Stomach (tissue), 9 donors: ENCODE results near the gene RIPPLY2. TPM values are rescaled to one million over a fixed set of nuclear protein-coding genes. Genes with fewer than 3 reads are reported as not detected.

Experiments used
- DNase-seq, 2 donors: peaks; one replicate each; pipeline versions ENCODE4 v3.0.0 to v3.0.0-alpha.2; 2013 to 2019
- H3K27ac ChIP-seq, 5 donors: fragments of 200-600 bp in 4 of 5; sonication (generic) in 4 of 5; one replicate each; pipeline ENCODE4 v1.5.1; 2013 to 2019; ENCODE audit warnings: mild to moderate bottlenecking in 1 of 5, moderate library complexity in 1 of 5
- H3K27me3 ChIP-seq, 3 donors: fragments of 200-600 bp; sonication (generic); one replicate each; pipeline ENCODE4 v1.5.1; 2017 to 2019; ENCODE audit warnings: mixed run types in 1 of 3
- H3K36me3 ChIP-seq, 4 donors: fragments of 200-600 bp; sonication (generic); 1 replicate in 3 of 4; 2 replicates in 1 of 4; pipeline ENCODE4 v1.5.1; 2016 to 2019
- H3K4me1 ChIP-seq, 4 donors: fragments of 200-600 bp; sonication (generic); one replicate each; pipeline ENCODE4 v1.5.1; 2016 to 2019
- H3K4me3 ChIP-seq, 4 donors: fragments of 200-600 bp; sonication (generic) in 3 of 4; one replicate each; pipeline ENCODE4 v1.5.1; 2016 to 2019; ENCODE audit warnings: mild to moderate bottlenecking in 1 of 4
- H3K9me3 ChIP-seq, 4 donors: fragments of 200-600 bp; sonication (generic); one replicate each; pipeline ENCODE4 v1.5.1; 2016 to 2019
- CTCF ChIP-seq, 7 experiments: fragments of 450-650 bp in 4 of 7; fragments of 200-600 bp in 3 of 7; sonication (generic) in 3 of 7; IDR thresholded peaks; one replicate each; pipeline ENCODE4 v1.5.1; 2016 to 2019; ENCODE audit warnings: antibody characterized with exemption in 7 of 7, control low read depth in 2 of 7, mild to moderate bottlenecking in 1 of 7
- EP300 ChIP-seq: sonication (generic); formaldehyde crosslinking; IDR thresholded peaks from one replicate; pipeline ENCODE4 v1.6.1; 2017; ENCODE audit warnings: antibody characterized with exemption
- POLR2A ChIP-seq, 4 donors: fragments of 450-650 bp; IDR thresholded peaks; one replicate each; pipeline ENCODE4 v1.6.1; 2016; ENCODE audit warnings: antibody characterized with exemption in 4 of 4, control low read depth in 2 of 4, mild to moderate bottlenecking in 1 of 4, moderate library complexity in 1 of 4
- POLR2AphosphoS5 ChIP-seq, 3 donors: sonication (generic); formaldehyde crosslinking; IDR thresholded peaks; one replicate each; pipeline ENCODE4 v1.6.1; 2016; ENCODE audit warnings: antibody characterized with exemption in 3 of 3
- WGBS, 5 donors: extraction: QIAGEN DNeasy Blood & Tissue Kit in 3 of 5; methylation state at CpG; one replicate each; pipeline versions ENCODE4 v1.1.5 to v1.1.7; 2013 to 2018; 5-methylcytosine and 5-hydroxymethylcytosine counted together
- intact Hi-C: fragments of 100-400 bp; cut with DNase I; formaldehyde crosslinking; loops from one replicate; pipeline ENCODE4 v1.15.1; 2023; ENCODE audit warnings: low total_unique reads
- polyA plus RNA-seq, 3 donors: library from polyadenylated mRNA; stranded (reverse); fragments of 200-250 nt; gene quantifications; one replicate each; pipeline ENCODE4 v1.2.3, GENCODE V29; 2013
- total RNA-seq, 5 donors: library from RNA; depleted of rRNA; stranded (reverse); fragments of >200 nt; gene quantifications; one replicate each; pipeline versions ENCODE4 v1.1.0 to v1.2.3, GENCODE V29; 2014 to 2016
- donor health status: healthy with polysubstance abuse.
- donor health status: Bipolar disorder and iron deficiency.
- donor health status: healthy.

The RIPPLY2 gene
- total and polyA plus RNA-seq, 8 donors: 1.00 to 1.5 TPM; not detected in 6

GRCh38 chr6:83852528-83853177, 507 bp upstream of the RIPPLY2 start:
- Histone ChIP-seq H3K27ac (peak overlapping the region in 1 of 5 donors; percentile 29), H3K36me3 (no peaks in the 10 kb centered on the region), H3K4me1 (peaks cover 0 to 24% (median 15%) of the 10 kb centered on the region in 4 donors), H3K4me3 (peak overlapping the region; percentile 49 to 68 (median 55)), H3K27me3 (peaks cover 6 to 53% (median 44%) of the 10 kb centered on the region in 3 donors), H3K9me3 (no peaks in the 10 kb centered on the region)
- WGBS, 5 donors: 12 to 21% (median 15%) methylated on average over 16 of the region's 16 CpGs
- no peak for DNase-seq
- intact Hi-C loops: no loop called here
- TF ChIP-seq CTCF (IDR thresholded peaks at IDR 0.05) (no peak), EP300 (no peak), POLR2AphosphoS5 (IDR thresholded peaks at IDR 0.05) (no peak), POLR2A (IDR thresholded peaks at IDR 0.05) (no peak)

- DNase-seq: no peak
- Histone ChIP-seq H3K9me3 (no peaks in the 10 kb centered on the region), H3K27me3 (peaks cover 6 to 53% (median 44%) of the 10 kb centered on the region in 3 donors), H3K4me3 (peak overlapping the region; percentile 49 to 68 (median 55)), H3K4me1 (peaks cover 3 to 30% (median 19%) of the 10 kb centered on the region in 4 donors), H3K27ac (peak overlapping the region in 1 of 5 donors; percentile 29), H3K36me3 (no peaks in the 10 kb centered on the region)
- intact Hi-C loops: no loop called here
- WGBS, 5 donors: 11 to 15% (median 11%) methylated on average over 13 to 18 of the region's 18 CpGs
- TF ChIP-seq POLR2AphosphoS5 (IDR thresholded peaks at IDR 0.05): no peak
- TF ChIP-seq CTCF (IDR thresholded peaks at IDR 0.05): no peak
- no peak for TF ChIP-seq EP300
- no peak for TF ChIP-seq POLR2A (IDR thresholded peaks at IDR 0.05)
Observed at GRCh38 chr6:83854001-83854501, 891 bp downstream of the RIPPLY2 start.

- Histone ChIP-seq H3K4me1 (peaks cover 4 to 32% (median 22%) of the 10 kb centered on the region in 4 donors), H3K27me3 (peaks cover 6 to 53% (median 44%) of the 10 kb centered on the region in 3 donors), H3K27ac (no peak overlapping the region), H3K9me3 (no peaks in the 10 kb centered on the region), H3K36me3 (no peaks in the 10 kb centered on the region), H3K4me3 (no peak overlapping the region)
- WGBS, 5 donors: 48 to 56% (median 48%) methylated on average over 5 of the region's 5 CpGs
- intact Hi-C loops: no loop called here
- DNase-seq: no peak
- TF ChIP-seq POLR2A (IDR thresholded peaks at IDR 0.05) (no peak), EP300 (no peak), POLR2AphosphoS5 (IDR thresholded peaks at IDR 0.05) (no peak), CTCF (IDR thresholded peaks at IDR 0.05) (no peak)
Observed at GRCh38 chr6:83854766-83855165, 1.6 kb downstream of the RIPPLY2 start.

GRCh38 chr6:83859410-83860358, 6.5 kb downstream of the RIPPLY2 start, which contains the start of gene CYB5R4:
Gene CYB5R4 (plus strand): TSS chr6:83859689. CDS start chr6:83859783, 94 bp downstream.
- Histone ChIP-seq H3K9me3 (no peaks in the 10 kb centered on the region), H3K36me3 (peaks cover 0 to 8% (median 5%) of the 10 kb centered on the region in 4 donors), H3K27ac (peak within 1 kb of the TSS; percentile 87 to 97 (median 89)), H3K4me3 (peak within 1 kb of the TSS; percentile 58 to 85 (median 76)), H3K27me3 (peaks cover 0 to 10% (median 7%) of the 10 kb centered on the region in 3 donors), H3K4me1 (peaks cover 4 to 41% (median 26%) of the 10 kb centered on the region in 4 donors)
- intact Hi-C loops: no loop called here
- whole genome bisulfite sequencing, 5 donors: 0 to 1% (median 0%) methylated on average over 30 to 53 of the region's 53 CpGs
- TF ChIP-seq POLR2A (IDR thresholded peaks at IDR 0.05) (peak in 2 of 4 donors; percentile 28 to 84), CTCF (IDR thresholded peaks at IDR 0.05) (peak in 4 of 7 experiments; percentile 9 to 37 (median 28)), POLR2AphosphoS5 (IDR thresholded peaks at IDR 0.05) (peak; percentile 92 to 98 (median 95)), EP300 (no peak)
- peak; percentile 95 to 98 for DNase-seq
